Measurements from ENCODE around the gene ALB. TPM values are rescaled to one million over a fixed set of nuclear protein-coding genes. Genes with fewer than 3 reads are reported as not detected.

Gene ALB
- total RNA-seq, 1 donor from 2014 or later: not detected

DNA sequence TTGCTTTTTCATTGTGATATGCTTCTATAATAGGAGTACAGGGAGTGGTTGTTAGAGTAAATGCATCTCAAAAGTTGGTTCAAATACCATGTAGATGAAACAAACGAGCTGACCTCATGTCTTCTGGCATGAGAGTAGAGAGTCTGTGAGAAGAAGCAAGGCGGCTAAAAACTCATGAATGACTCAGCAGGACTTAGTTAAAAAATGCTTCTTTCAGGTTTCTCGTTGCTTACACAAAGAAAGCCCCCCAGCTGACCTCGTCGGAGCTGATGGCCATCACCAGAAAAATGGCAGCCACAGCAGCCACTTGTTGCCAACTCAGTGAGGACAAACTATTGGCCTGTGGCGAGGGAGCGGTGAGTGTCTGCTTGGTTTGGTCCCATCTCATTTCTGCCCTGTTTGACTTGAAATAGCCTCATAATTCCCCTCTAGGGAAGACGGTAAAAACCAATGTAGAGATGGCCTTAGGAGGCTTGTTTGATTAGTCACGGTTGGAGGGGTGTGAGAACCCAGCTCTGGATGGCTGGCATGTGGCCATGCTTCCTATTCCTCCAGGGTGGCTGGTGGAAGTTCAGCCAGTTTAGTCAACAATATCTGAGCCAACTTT, 46.4 kb downstream of the ALB start:
- peaks cover 19% of the 10 kb centered on the region for H3K27me3 Mint-ChIP-seq (ENCODE audit: low read depth)
- no peaks in the 10 kb centered on the region for H3K9me3 Mint-ChIP-seq (ENCODE audit: low read depth)
- H3K4me1 Mint-ChIP-seq (ENCODE audit: low read depth): peaks cover 9% of the 10 kb centered on the region
- H3K4me3 Mint-ChIP-seq (ENCODE audit: unreplicated experiment): no peak overlapping the region
- peak overlapping the region; percentile 22 for H3K27ac Mint-ChIP-seq (ENCODE audit: unreplicated experiment)
- no peaks in the 10 kb centered on the region for H3K36me3 Mint-ChIP-seq (ENCODE audit: low read depth)
- TF ChIP-seq, protein P1, sequence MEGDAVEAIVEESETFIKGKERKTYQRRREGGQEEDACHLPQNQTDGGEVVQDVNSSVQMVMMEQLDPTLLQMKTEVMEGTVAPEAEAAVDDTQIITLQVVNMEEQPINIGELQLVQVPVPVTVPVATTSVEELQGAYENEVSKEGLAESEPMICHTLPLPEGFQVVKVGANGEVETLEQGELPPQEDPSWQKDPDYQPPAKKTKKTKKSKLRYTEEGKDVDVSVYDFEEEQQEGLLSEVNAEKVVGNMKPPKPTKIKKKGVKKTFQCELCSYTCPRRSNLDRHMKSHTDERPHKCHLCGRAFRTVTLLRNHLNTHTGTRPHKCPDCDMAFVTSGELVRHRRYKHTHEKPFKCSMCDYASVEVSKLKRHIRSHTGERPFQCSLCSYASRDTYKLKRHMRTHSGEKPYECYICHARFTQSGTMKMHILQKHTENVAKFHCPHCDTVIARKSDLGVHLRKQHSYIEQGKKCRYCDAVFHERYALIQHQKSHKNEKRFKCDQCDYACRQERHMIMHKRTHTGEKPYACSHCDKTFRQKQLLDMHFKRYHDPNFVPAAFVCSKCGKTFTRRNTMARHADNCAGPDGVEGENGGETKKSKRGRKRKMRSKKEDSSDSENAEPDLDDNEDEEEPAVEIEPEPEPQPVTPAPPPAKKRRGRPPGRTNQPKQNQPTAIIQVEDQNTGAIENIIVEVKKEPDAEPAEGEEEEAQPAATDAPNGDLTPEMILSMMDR (IDR thresholded peaks at IDR 0.05): no peak
- DNase-seq (ENCODE audit: low spot score): peak; percentile 39

DNA sequence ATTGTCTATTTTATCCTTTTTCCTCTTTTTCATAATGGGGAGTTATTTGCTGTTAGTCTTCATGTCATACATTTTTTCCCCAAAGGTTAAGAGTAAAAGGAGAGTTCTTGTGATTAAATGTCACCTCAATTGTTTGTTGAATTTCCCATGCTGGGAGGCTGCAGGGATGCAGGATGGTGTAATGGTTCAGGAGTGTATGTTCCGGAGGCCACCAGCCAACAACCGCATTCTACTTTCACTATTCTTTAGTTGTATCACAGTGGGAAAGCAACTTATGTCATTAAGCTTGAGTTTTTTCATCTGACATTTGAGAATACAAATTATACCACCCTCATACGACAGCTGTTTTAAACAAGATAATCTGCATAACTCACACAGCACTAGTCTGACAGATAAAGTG, 47.3 kb downstream of the ALB start:
- Mint-ChIP-seq H3K27ac (ENCODE audit: unreplicated experiment) (no peak overlapping the region), H3K4me3 (ENCODE audit: unreplicated experiment) (no peak overlapping the region), H3K9me3 (ENCODE audit: low read depth) (no peaks in the 10 kb centered on the region), H3K27me3 (ENCODE audit: low read depth) (peaks cover 18% of the 10 kb centered on the region), H3K4me1 (ENCODE audit: low read depth) (peaks cover 9% of the 10 kb centered on the region), H3K36me3 (ENCODE audit: low read depth) (no peaks in the 10 kb centered on the region)
- TF ChIP-seq, protein P1 (IDR thresholded peaks at IDR 0.05): no peak
- no peak for DNase-seq (ENCODE audit: low spot score)

DNA sequence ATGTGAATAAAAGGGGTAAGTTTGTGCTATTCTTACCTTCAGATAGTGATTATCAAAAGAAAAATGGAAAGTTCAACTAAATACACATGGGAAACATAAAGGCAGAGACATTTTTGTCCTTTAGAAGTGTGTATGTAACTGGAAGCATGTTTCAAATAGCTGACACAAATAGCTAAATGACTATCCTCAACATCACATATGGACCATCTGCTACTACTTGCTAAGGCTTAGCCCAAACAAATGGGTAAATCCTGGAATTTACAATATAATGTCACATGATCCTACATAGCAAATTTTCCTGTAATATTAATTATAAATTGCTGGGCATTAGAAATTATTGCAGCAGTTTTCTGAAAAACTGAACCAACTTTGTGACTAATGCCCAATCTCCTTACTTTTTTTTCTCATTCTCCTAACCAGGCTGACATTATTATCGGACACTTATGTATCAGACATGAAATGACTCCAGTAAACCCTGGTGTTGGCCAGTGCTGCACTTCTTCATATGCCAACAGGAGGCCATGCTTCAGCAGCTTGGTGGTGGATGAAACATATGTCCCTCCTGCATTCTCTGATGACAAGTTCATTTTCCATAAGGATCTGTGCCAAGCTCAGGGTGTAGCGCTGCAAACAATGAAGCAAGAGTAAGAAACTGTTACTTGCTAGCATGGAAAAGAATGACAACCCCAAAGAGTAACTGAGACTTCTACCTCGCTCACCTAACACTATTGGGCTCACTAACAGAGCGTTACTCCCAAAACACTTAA, 48.1 kb downstream of the ALB start:
- no peak for DNase-seq (ENCODE audit: low spot score)
- TF ChIP-seq, protein P1 (IDR thresholded peaks at IDR 0.05): no peak

DNA sequence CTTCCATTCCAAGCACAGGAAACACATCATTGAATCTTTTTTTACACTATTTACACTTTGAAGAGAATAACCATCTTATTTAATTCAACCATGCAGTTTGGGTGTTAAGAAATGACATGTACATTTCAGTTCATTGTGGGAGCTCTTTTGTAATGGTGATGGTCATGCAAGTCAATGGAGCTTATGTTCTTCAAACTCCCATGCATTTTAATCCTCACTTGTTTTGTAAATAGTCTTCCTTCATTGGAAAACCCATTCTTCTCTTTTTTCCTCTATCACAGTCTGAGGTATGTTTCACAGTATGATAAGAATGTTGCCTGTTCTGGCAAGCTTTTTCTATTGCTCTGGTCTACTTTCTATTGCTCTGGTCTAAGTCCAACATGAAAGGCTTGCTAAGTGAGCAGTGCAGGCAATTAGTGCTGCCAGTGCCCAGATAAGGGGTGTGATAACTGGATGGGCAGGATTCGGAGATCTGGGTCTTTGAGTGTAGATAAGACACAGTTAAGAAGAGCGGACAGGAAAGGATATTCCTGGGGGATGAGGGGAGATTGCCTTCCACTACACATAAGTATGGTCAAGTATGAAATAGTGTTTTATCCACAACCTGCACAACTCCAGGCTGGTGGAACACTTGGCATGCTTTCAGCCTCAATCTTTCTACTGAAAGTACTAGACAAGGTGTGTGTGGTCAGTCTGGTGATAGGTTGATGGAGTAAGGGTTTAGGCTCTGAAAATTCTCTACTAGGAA, 49.0 kb downstream of the ALB start:
- peaks cover 15% of the 10 kb centered on the region for H3K27me3 Mint-ChIP-seq (ENCODE audit: low read depth)
- no peak for DNase-seq (ENCODE audit: low spot score)
- TF ChIP-seq, protein P1 (IDR thresholded peaks at IDR 0.05): no peak
- no peak overlapping the region for H3K27ac Mint-ChIP-seq (ENCODE audit: unreplicated experiment)
- no peak overlapping the region for H3K4me3 Mint-ChIP-seq (ENCODE audit: unreplicated experiment)
- peaks cover 9% of the 10 kb centered on the region for H3K4me1 Mint-ChIP-seq (ENCODE audit: low read depth)
- H3K36me3 Mint-ChIP-seq (ENCODE audit: low read depth): no peaks in the 10 kb centered on the region
- H3K9me3 Mint-ChIP-seq (ENCODE audit: low read depth): no peaks in the 10 kb centered on the region

More for the DNA sequence above, 48.1 kb downstream of the ALB start:
- H3K4me3 Mint-ChIP-seq (ENCODE audit: unreplicated experiment): no peak overlapping the region
- H3K9me3 Mint-ChIP-seq (ENCODE audit: low read depth): no peaks in the 10 kb centered on the region
- H3K27me3 Mint-ChIP-seq (ENCODE audit: low read depth): peaks cover 18% of the 10 kb centered on the region
- H3K27ac Mint-ChIP-seq (ENCODE audit: unreplicated experiment): no peak overlapping the region
- peaks cover 9% of the 10 kb centered on the region for H3K4me1 Mint-ChIP-seq (ENCODE audit: low read depth)
- no peaks in the 10 kb centered on the region for H3K36me3 Mint-ChIP-seq (ENCODE audit: low read depth)

DNA sequence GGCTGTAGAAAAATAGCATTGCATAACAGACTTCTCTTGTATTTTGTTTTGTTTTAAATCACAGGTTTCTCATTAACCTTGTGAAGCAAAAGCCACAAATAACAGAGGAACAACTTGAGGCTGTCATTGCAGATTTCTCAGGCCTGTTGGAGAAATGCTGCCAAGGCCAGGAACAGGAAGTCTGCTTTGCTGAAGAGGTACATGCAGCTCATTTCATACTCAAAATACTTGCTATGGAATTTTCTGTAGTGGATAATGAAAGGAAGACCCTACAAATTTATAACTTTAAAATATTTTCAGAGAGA, 49.6 kb downstream of the ALB start:
- TF ChIP-seq, protein P1 (IDR thresholded peaks at IDR 0.05): no peak

More for the DNA sequence above, 49.6 kb downstream of the ALB start:
- Mint-ChIP-seq H3K4me3 (ENCODE audit: unreplicated experiment) (no peak overlapping the region), H3K9me3 (ENCODE audit: low read depth) (no peaks in the 10 kb centered on the region), H3K4me1 (ENCODE audit: low read depth) (peaks cover 9% of the 10 kb centered on the region), H3K36me3 (ENCODE audit: low read depth) (no peaks in the 10 kb centered on the region), H3K27ac (ENCODE audit: unreplicated experiment) (no peak overlapping the region), H3K27me3 (ENCODE audit: low read depth) (peaks cover 18% of the 10 kb centered on the region)
- DNase-seq (ENCODE audit: low spot score): no peak
